ENCODE data around the gene VSIR.

- TF ChIP-seq CTCF (IDR thresholded peaks at IDR 0.05): no peak
- no peak for TF ChIP-seq POLR2A (IDR thresholded peaks at IDR 0.05)
These were observed 62.8 kb downstream of the VSIR start for GRCh38 chr10:71710519-71710918.
